HepG2 (cell line): Measurements from ENCODE around the gene TMEM255B.

Experiments
- CREB1 ChIP-seq, 2 experiments: fragments of 450-650 bp in 1 of 2; IDR thresholded peaks; 2 replicates each; pipeline ENCODE4 v1.6.1; 2016 to 2017; ENCODE audit warnings: control low read depth in 1 of 2, mild to moderate bottlenecking in 1 of 2, missing compliant biosample characterization in 1 of 2, missing genetic modification characterization in 1 of 2
- EZH2 ChIP-seq: conservative IDR thresholded peaks from 2 replicates; pipeline ENCODE4 v1.6.1; 2012; ENCODE audit warnings: mild to moderate bottlenecking, low read depth, low read length, moderate library complexity
- IKZF5 ChIP-seq: IDR thresholded peaks from 2 replicates; pipeline ENCODE4 v1.6.1; 2018; ENCODE audit warnings: missing genetic modification reagents, mild to moderate bottlenecking, missing compliant biosample characterization
- PREB ChIP-seq: sonication (generic); formaldehyde crosslinking; IDR thresholded peaks from 2 replicates; pipeline ENCODE4 v1.4.0; 2020; ENCODE audit warnings: missing genetic modification reagents
- RFX1 ChIP-seq: fragments of 450-650 bp; IDR thresholded peaks from 2 replicates; pipeline ENCODE4 v1.6.1; 2017
- ZNF639 ChIP-seq: conservative IDR thresholded peaks from 2 replicates; pipeline ENCODE4 v1.6.1; 2018; ENCODE audit warnings: missing genetic modification reagents
- ZNF710 ChIP-seq: sonication (generic); formaldehyde crosslinking; IDR thresholded peaks from 2 replicates; pipeline ENCODE4 v1.5.0; 2020; ENCODE audit warnings: mild to moderate bottlenecking, missing genetic modification reagents, borderline replicate concordance
- ZNF800 ChIP-seq: sonication (generic); formaldehyde crosslinking; IDR thresholded peaks from 2 replicates; pipeline ENCODE4 v1.4.0; 2020; ENCODE audit warnings: missing genetic modification reagents
- TF ChIP-seq, protein P1 (sequence below): sonication (generic); formaldehyde crosslinking; IDR thresholded peaks from 2 replicates; pipeline ENCODE4 v1.5.0; 2020; ENCODE audit warnings: missing genetic modification reagents
- TF ChIP-seq, protein P2 (sequence below): sonication (generic); formaldehyde crosslinking; IDR thresholded peaks from 2 replicates; pipeline ENCODE4 v1.5.0; 2020; ENCODE audit warnings: mild to moderate bottlenecking, missing genetic modification reagents, moderate library complexity
- TF ChIP-seq, protein P3 (sequence below): sonication (generic); formaldehyde crosslinking; IDR thresholded peaks from 2 replicates; pipeline ENCODE4 v1.4.0; 2020; ENCODE audit warnings: low read depth, missing genetic modification reagents

DNA sequence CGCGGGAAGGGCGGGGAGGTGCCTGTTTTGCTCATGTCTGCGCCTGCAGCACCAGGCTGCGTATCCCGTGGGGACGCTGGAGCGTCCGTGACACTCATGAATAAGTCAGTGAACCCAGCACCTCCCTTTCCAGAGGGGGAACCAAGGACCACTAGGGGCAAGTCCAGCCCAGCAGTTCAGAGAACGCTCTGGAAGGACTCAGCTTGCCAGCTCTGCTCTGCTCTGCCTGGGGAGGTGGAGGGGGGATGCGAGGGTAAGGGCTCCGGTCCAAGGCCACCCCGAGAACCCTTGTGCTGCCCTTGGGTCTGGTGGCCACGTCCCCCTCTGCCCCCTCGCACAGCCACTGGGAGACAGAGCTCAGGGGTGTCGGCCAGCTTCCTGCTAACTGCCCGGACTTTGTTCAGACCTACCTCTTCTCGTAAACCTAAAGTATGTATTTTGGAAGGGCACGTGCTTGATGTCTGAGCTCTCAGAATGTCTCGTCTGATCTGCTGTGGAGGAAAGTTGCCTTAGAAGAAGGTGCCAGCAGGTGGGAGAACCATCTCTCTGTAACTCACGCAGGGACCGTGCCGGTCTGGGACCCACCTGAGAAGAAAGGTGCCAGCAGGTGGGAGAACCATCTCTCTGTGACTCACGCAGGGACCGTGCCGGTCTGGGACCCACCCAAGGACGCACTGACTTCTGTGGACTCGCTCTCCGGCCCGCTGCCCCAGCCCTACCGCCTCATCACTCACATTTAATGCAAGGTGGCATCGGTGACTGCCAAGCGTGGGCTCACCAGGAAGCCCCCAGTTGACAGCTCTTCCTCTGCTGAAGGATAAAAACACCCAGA is 34.1 kb downstream of the TMEM255B start:
- no peak for TF ChIP-seq PREB (CRISPR knock-in tag)
- no peak for TF ChIP-seq ZNF800
- TF ChIP-seq, protein P1, sequence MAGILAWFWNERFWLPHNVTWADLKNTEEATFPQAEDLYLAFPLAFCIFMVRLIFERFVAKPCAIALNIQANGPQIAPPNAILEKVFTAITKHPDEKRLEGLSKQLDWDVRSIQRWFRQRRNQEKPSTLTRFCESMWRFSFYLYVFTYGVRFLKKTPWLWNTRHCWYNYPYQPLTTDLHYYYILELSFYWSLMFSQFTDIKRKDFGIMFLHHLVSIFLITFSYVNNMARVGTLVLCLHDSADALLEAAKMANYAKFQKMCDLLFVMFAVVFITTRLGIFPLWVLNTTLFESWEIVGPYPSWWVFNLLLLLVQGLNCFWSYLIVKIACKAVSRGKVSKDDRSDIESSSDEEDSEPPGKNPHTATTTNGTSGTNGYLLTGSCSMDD (CRISPR knock-in tag) = no peak
- TF ChIP-seq ZNF639 (CRISPR knock-in tag) = no peak
- TF ChIP-seq, protein P2, sequence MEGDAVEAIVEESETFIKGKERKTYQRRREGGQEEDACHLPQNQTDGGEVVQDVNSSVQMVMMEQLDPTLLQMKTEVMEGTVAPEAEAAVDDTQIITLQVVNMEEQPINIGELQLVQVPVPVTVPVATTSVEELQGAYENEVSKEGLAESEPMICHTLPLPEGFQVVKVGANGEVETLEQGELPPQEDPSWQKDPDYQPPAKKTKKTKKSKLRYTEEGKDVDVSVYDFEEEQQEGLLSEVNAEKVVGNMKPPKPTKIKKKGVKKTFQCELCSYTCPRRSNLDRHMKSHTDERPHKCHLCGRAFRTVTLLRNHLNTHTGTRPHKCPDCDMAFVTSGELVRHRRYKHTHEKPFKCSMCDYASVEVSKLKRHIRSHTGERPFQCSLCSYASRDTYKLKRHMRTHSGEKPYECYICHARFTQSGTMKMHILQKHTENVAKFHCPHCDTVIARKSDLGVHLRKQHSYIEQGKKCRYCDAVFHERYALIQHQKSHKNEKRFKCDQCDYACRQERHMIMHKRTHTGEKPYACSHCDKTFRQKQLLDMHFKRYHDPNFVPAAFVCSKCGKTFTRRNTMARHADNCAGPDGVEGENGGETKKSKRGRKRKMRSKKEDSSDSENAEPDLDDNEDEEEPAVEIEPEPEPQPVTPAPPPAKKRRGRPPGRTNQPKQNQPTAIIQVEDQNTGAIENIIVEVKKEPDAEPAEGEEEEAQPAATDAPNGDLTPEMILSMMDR (CRISPR knock-in tag) = no peak
- no peak for TF ChIP-seq CREB1 (IDR thresholded peaks at IDR 0.05)
- TF ChIP-seq CREB1 (CRISPR knock-in tag; IDR thresholded peaks at IDR 0.05) = no peak
- no peak for TF ChIP-seq EZH2
- TF ChIP-seq, protein P3, sequence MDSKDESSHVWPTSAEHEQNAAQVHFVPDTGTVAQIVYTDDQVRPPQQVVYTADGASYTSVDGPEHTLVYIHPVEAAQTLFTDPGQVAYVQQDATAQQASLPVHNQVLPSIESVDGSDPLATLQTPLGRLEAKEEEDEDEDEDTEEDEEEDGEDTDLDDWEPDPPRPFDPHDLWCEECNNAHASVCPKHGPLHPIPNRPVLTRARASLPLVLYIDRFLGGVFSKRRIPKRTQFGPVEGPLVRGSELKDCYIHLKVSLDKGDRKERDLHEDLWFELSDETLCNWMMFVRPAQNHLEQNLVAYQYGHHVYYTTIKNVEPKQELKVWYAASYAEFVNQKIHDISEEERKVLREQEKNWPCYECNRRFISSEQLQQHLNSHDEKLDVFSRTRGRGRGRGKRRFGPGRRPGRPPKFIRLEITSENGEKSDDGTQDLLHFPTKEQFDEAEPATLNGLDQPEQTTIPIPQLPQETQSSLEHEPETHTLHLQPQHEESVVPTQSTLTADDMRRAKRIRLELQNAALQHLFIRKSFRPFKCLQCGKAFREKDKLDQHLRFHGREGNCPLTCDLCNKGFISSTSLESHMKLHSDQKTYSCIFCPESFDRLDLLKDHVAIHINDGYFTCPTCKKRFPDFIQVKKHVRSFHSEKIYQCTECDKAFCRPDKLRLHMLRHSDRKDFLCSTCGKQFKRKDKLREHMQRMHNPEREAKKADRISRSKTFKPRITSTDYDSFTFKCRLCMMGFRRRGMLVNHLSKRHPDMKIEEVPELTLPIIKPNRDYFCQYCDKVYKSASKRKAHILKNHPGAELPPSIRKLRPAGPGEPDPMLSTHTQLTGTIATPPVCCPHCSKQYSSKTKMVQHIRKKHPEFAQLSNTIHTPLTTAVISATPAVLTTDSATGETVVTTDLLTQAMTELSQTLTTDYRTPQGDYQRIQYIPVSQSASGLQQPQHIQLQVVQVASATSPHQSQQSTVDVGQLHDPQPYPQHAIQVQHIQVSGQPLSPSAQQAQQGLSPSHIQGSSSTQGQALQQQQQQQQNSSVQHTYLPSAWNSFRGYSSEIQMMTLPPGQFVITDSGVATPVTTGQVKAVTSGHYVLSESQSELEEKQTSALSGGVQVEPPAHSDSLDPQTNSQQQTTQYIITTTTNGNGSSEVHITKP (CRISPR knock-in tag) = no peak
- TF ChIP-seq ZNF710 = no peak
- no peak for TF ChIP-seq IKZF5
- TF ChIP-seq RFX1 = no peak
